HG03095 (cell line): ENCODE results near the gene CCDC3.

Experiments used
- ATAC-seq: cut with Tn5 transposase; IDR thresholded peaks from one replicate; pipeline ENCODE4 v1.9.1; 2021; ENCODE audit warnings: moderate library complexity; ENCODE audit not compliant: unreplicated experiment

Gene CCDC3

GRCh38 chr10:12846718-12847117 lies 154.8 kb downstream of the CCDC3 start:
- no peak for ATAC-seq
